H1 (cell line): Measurements from ENCODE around the gene TRIM4. TPM values are rescaled to one million over a fixed set of nuclear protein-coding genes. Genes with fewer than 3 reads are reported as not detected.

Experiments used
- CTCF ChIA-PET: fragments of 300-600 bp; sonication (Branson Sonifier 250); formaldehyde crosslinking; loops from one replicate; lab custom pipeline; 2021; ENCODE audit not compliant: partially characterized antibody; lab: Charles Lee
- POLR2A ChIA-PET: fragments of 300-600 bp; sonication (Branson Sonifier 250); formaldehyde crosslinking; loops from one replicate; lab custom pipeline; 2021; ENCODE audit warnings: inconsistent platforms; ENCODE audit not compliant: partially characterized antibody; lab: Charles Lee
- DNase-seq, 2 experiments: peaks; one replicate each; pipeline versions ENCODE4 v3.0.0 to v3.0.0-alpha.2; 2010 to 2022; ENCODE audit warnings: low spot score in 2 of 2, low read depth in 1 of 2, mixed read lengths in 1 of 2
- FAIRE-seq: peaks from 2 replicates; lab custom pipeline; 2011; peaks lifted over from hg19 to GRCh38; lab: Jason Lieb, UNC
- H2AFZ ChIP-seq: 2 replicates; pipeline ENCODE4 v1.8.1; 2012; ENCODE audit warnings: low read length, inconsistent platforms
- H2AK5ac ChIP-seq: 2 replicates; pipeline ENCODE4 v1.6.1; 2013; ENCODE audit warnings: low read depth, low read length
- H2BK120ac ChIP-seq: replicated peaks from 2 replicates; pipeline ENCODE3; 2013; ENCODE audit warnings: low read depth, low read length, inconsistent platforms
- H2BK12ac ChIP-seq: 2 replicates; pipeline ENCODE4 v1.6.1; 2013; ENCODE audit warnings: low read depth, low read length
- H2BK15ac ChIP-seq: 2 replicates; pipeline ENCODE4 v1.6.1; 2013; ENCODE audit warnings: low read length
- H2BK20ac ChIP-seq: 2 replicates; pipeline ENCODE4 v1.6.1; 2013; ENCODE audit warnings: low read length
- H2BK5ac ChIP-seq: 2 replicates; pipeline ENCODE4 v1.6.1; 2013; ENCODE audit warnings: low read depth, low read length
- H3K14ac ChIP-seq: 2 replicates; pipeline ENCODE4 v1.6.1; 2013; ENCODE audit warnings: inconsistent platforms; ENCODE audit not compliant: insufficient read length
- H3K18ac ChIP-seq: 2 replicates; pipeline ENCODE4 v1.6.1; 2013; ENCODE audit warnings: low read length; ENCODE audit errors: extremely low read depth
- H3K23ac ChIP-seq: 2 replicates; pipeline ENCODE4 v1.6.1; 2013; ENCODE audit warnings: inconsistent platforms; ENCODE audit not compliant: insufficient read length
- H3K23me2 ChIP-seq: 2 replicates; pipeline ENCODE4 v1.6.1; 2013; ENCODE audit warnings: low read depth, low read length
- H3K27ac ChIP-seq: 2 replicates; pipeline ENCODE4 v1.6.1; 2011; ENCODE audit warnings: low read depth, low read length, inconsistent platforms
- H3K27me3 ChIP-seq, 4 experiments: replicated peaks in 1 of 4; 1 replicate in 1 of 4; 2 replicates in 3 of 4; pipeline versions ENCODE4 v1.6.1 to v1.8.1; 2011 to 2013; ENCODE audit warnings: low read length in 3 of 4, mild to moderate bottlenecking in 3 of 4, inconsistent platforms in 2 of 4, mixed read lengths in 2 of 4, moderate library complexity in 1 of 4; ENCODE audit not compliant: control insufficient read depth in 3 of 4, insufficient read depth in 3 of 4; ENCODE audit errors: extremely low read depth in 1 of 4
- H3K36me3 ChIP-seq, 4 experiments: 2 replicates each; pipeline versions ENCODE4 v1.6.1 to v1.8.1; 2011 to 2013; ENCODE audit warnings: mild to moderate bottlenecking in 4 of 4, low read length in 3 of 4, moderate library complexity in 2 of 4, control low read depth in 1 of 4, inconsistent platforms in 1 of 4; ENCODE audit not compliant: insufficient read depth in 4 of 4, control insufficient read depth in 2 of 4
- H3K4ac ChIP-seq: replicated peaks from 2 replicates; pipeline ENCODE3; 2013; ENCODE audit warnings: low read length, low read depth, mixed read lengths, inconsistent platforms; ENCODE audit not compliant: insufficient read length
- H3K4me1 ChIP-seq, 4 experiments: replicated peaks in 1 of 4; 1 replicate in 1 of 4; 2 replicates in 3 of 4; pipeline versions ENCODE4 v1.6.1 to v1.8.1; 2011 to 2013; ENCODE audit warnings: low read length in 3 of 4, inconsistent platforms in 2 of 4, mixed read lengths in 1 of 4; ENCODE audit not compliant: insufficient read depth in 4 of 4, control insufficient read depth in 3 of 4
- H3K4me2 ChIP-seq, 2 experiments: 2 replicates each; pipeline versions ENCODE4 v1.6.1 to v1.8.1; 2011 to 2013; ENCODE audit warnings: low read depth in 2 of 2, low read length in 2 of 2, control low read depth in 1 of 2, inconsistent platforms in 1 of 2, mild to moderate bottlenecking in 1 of 2; ENCODE audit not compliant: insufficient read depth in 1 of 2
- H3K4me3 ChIP-seq, 4 experiments: fragments of 200-600, 300-600 bp in 1 of 4; sonication (generic), shearing (Covaris generic), sonication (Bioruptor Twin) in 1 of 4; 2 replicates each; pipeline versions ENCODE4 v1.5.1 to v1.8.1; 2011 to 2016; ENCODE audit warnings: low read length in 4 of 4, low read depth in 3 of 4, control low read depth in 2 of 4, inconsistent platforms in 2 of 4, mild to moderate bottlenecking in 2 of 4, mixed read lengths in 1 of 4, moderate library complexity in 1 of 4; ENCODE audit not compliant: insufficient read depth in 2 of 4; ENCODE audit errors: extremely low read depth in 1 of 4
- H3K56ac ChIP-seq: replicated peaks from 2 replicates; pipeline ENCODE3; 2013; ENCODE audit warnings: low read depth, mild to moderate bottlenecking, mixed read lengths, low read length, inconsistent platforms; ENCODE audit not compliant: insufficient read length
- H3K79me1 ChIP-seq: 2 replicates; pipeline ENCODE4 v1.6.1; 2013; ENCODE audit warnings: low read depth, low read length, control low read depth
- H3K79me2 ChIP-seq, 2 experiments: 2 replicates each; pipeline versions ENCODE4 v1.6.1 to v1.8.1; 2012 to 2013; ENCODE audit warnings: low read length in 2 of 2, mild to moderate bottlenecking in 2 of 2, inconsistent platforms in 1 of 2; ENCODE audit not compliant: insufficient read depth in 2 of 2, control insufficient read depth in 1 of 2
- H3K9ac ChIP-seq, 4 experiments: replicated peaks in 1 of 4; 1 replicate in 1 of 4; 2 replicates in 3 of 4; pipeline versions ENCODE4 v1.6.1 to v1.8.1; 2011 to 2013; ENCODE audit warnings: low read depth in 3 of 4, low read length in 3 of 4, control low read depth in 2 of 4, mild to moderate bottlenecking in 2 of 4, moderate library complexity in 2 of 4, inconsistent platforms in 1 of 4; ENCODE audit errors: extremely low read depth in 1 of 4
- H3K9me3 ChIP-seq, 2 experiments: 2 replicates each; pipeline versions ENCODE4 v1.6.1 to v1.8.1; 2012 to 2013; ENCODE audit warnings: mild to moderate bottlenecking in 2 of 2, moderate library complexity in 2 of 2, control low read depth in 1 of 2, inconsistent platforms in 1 of 2, low read depth in 1 of 2, low read length in 1 of 2, mixed read lengths in 1 of 2; ENCODE audit not compliant: insufficient read depth in 2 of 2
- H4K20me1 ChIP-seq, 2 experiments: replicated peaks in 1 of 2; 2 replicates each; pipeline versions ENCODE3 to v1.8.1; 2011 to 2013; ENCODE audit warnings: inconsistent platforms in 2 of 2, low read length in 2 of 2, mild to moderate bottlenecking in 1 of 2; ENCODE audit not compliant: insufficient read depth in 2 of 2, control insufficient read depth in 1 of 2
- H4K5ac ChIP-seq: 2 replicates; pipeline ENCODE4 v1.6.1; 2013; ENCODE audit warnings: low read length, low read depth, mixed read lengths, inconsistent platforms; ENCODE audit not compliant: insufficient read length
- H4K8ac ChIP-seq: 2 replicates; pipeline ENCODE4 v1.8.0; 2013; ENCODE audit warnings: mild to moderate bottlenecking, moderate library complexity, low read length, inconsistent platforms; ENCODE audit not compliant: insufficient read depth; ENCODE audit errors: extremely low read depth
- H4K91ac ChIP-seq: replicated peaks from 2 replicates; pipeline ENCODE3; 2013; ENCODE audit warnings: low read length, mixed read lengths, inconsistent platforms; ENCODE audit not compliant: insufficient read length
- CHD2 ChIP-seq: IDR thresholded peaks from 2 replicates; pipeline ENCODE4 v1.6.1; 2012; ENCODE audit warnings: low read length, improper control_type of control experiment
- CTBP2 ChIP-seq: IDR thresholded peaks from 2 replicates; pipeline ENCODE4 v1.7.0; 2011; ENCODE audit warnings: borderline replicate concordance, mild to moderate bottlenecking, moderate library complexity, mixed read lengths, low read length; ENCODE audit not compliant: insufficient read depth, insufficient read length
- GABPA ChIP-seq: IDR thresholded peaks from 2 replicates; pipeline ENCODE4 v1.6.1; 2011; ENCODE audit warnings: mild to moderate bottlenecking, low read length, moderate library complexity, borderline replicate concordance; ENCODE audit not compliant: insufficient read depth
- MAFK ChIP-seq: IDR thresholded peaks from 2 replicates; pipeline ENCODE4 v1.6.1; 2012; ENCODE audit warnings: low read depth, mild to moderate bottlenecking, improper control_type of control experiment, low read length
- PHF8 ChIP-seq: fragments of 200-600 bp; sonication (generic); conservative IDR thresholded peaks from 2 replicates; pipeline ENCODE4 v1.7.1; 2012; ENCODE audit warnings: low read depth, mild to moderate bottlenecking, inconsistent platforms, low read length, moderate library complexity
- RBBP5 ChIP-seq: IDR thresholded peaks from 2 replicates; pipeline ENCODE4 v1.7.1; 2012; ENCODE audit warnings: low read depth, mild to moderate bottlenecking, inconsistent platforms, low read length, moderate library complexity, borderline replicate concordance
- RNF2 ChIP-seq: fragments of 200-900, 300-1000 bp; sonication (generic); IDR thresholded peaks from 2 replicates; pipeline ENCODE4 v1.7.1; 2016; ENCODE audit warnings: borderline replicate concordance, low read depth, mild to moderate bottlenecking, antibody characterized with exemption, low read length; ENCODE audit not compliant: poor library complexity, severe bottlenecking; ENCODE audit errors: missing control alignments
- TEAD4 ChIP-seq: IDR thresholded peaks from 2 replicates; pipeline ENCODE4 v1.6.1; 2012; ENCODE audit warnings: low read depth, low read length, inconsistent platforms, mixed read lengths
- ZNF274 ChIP-seq: IDR thresholded peaks from 2 replicates; pipeline ENCODE4 v1.7.0; 2012; ENCODE audit warnings: low read length, borderline replicate concordance; ENCODE audit errors: extremely low read depth
- WGBS, 2 experiments: shearing (Covaris generic) in 1 of 2; methylation state at CpG; one replicate each; pipeline versions ENCODE4 v1.1.6 to v1.1.7; 2013 to 2015; ENCODE audit warnings: low lambda C conversion rate in 2 of 2, mixed read lengths in 2 of 2, inconsistent platforms in 1 of 2, low coverage in 1 of 2, missing lambda C conversion rate in 1 of 2; ENCODE audit not compliant: insufficient replicate concordance in 2 of 2, insufficient coverage in 1 of 2, insufficient read length in 1 of 2; ENCODE audit errors: extremely low coverage in 1 of 2, missing lambda C conversion rate in 1 of 2; 5-methylcytosine and 5-hydroxymethylcytosine counted together
- polyA plus RNA-seq, 7 experiments: library from polyadenylated mRNA; depleted of rRNA in 3 of 7; stranded (reverse) in 5 of 7; unstranded in 2 of 7; fragments of >200 nt in 5 of 7; fragments of 200-250 nt in 2 of 7; gene quantifications; 1 replicate in 5 of 7; 2 replicates in 1 of 7; 4 replicates in 1 of 7; pipeline versions ENCODE4 v1.2.1 to v1.2.3, GENCODE V29; 2011 to 2013; ENCODE audit warnings: missing spikeins in 2 of 7, mixed read lengths in 2 of 7
- total RNA-seq: library from RNA; stranded (reverse); fragmentation: NEBNext Ultra II Directional; extraction: Animal tissue kit (Norgen Biotek cat#: 25700); gene quantifications from 2 replicates; pipeline ENCODE4 v1.2.1, GENCODE V29; 2021

TRIM4 gene
- total and polyA plus RNA-seq, 2 of the 8 experiments (the other 6 are each of a cell fraction or from before 2014, with no cell fraction given) = 0.03 to 7.3 TPM

- Histone ChIP-seq H3K56ac (no peak overlapping the region), H3K4me1 (peaks cover 2 to 10% (median 4%) of the 10 kb centered on the region in 4 experiments; a peak in 5 of 7 replicates), H3K36me3 (no peaks in the 10 kb centered on the region), H2BK15ac (no peak overlapping the region), H3K18ac (no peak overlapping the region), H4K8ac (no peak overlapping the region), H2BK120ac (no peak overlapping the region), H3K27me3 (no peaks in the 10 kb centered on the region), H3K14ac (no peak overlapping the region), H4K20me1 (no peaks in the 10 kb centered on the region), H4K5ac (no peak overlapping the region), H2AFZ (no peak overlapping the region), H4K91ac (peak overlapping the region; percentile 84), H2BK12ac (no peak overlapping the region), H3K4ac (no peak overlapping the region), H2BK5ac (no peak overlapping the region), H3K79me1 (no peaks in the 10 kb centered on the region), H2AK5ac (no peak overlapping the region), H3K9me3 (no peaks in the 10 kb centered on the region), H3K9ac (no peak overlapping the region), H3K4me2 (peak overlapping the region in 1 of 2 experiments; percentile 9; a peak in 1 of 4 replicates), H3K4me3 (no peak overlapping the region), H3K79me2 (no peaks in the 10 kb centered on the region), H3K23me2 (no peaks in the 10 kb centered on the region), H2BK20ac (no peak overlapping the region), H3K27ac (no peak overlapping the region), H3K23ac (no peak overlapping the region)
- ChIA-PET POLR2A (interaction anchor here (1.9 to 3.4 kb wide), 2 partner anchors 13 to 171 kb away, joined by 4 to 45 read pairs; partner anchors contain the start of genes AP4M1 and MCM7), CTCF (interaction anchor here (1.1 to 2.7 kb wide), 14 partner anchors 11 to 119 kb away, joined by 3 to 27 read pairs (median 6); partner anchors contain the start of gene ZSCAN21)
- TF ChIP-seq RNF2 (no peak), CHD2 (no peak), MAFK (no peak), RBBP5 (no peak), CTBP2 (no peak), ZNF274 (no peak), TEAD4 (no peak), PHF8 (no peak), GABPA (no peak)
- 93% methylated on average over 3 of the region's 3 CpGs; no CpG with 5 or more reads in 1 of the 2 experiments for WGBS, 2 experiments
- DNase-seq (no peak), FAIRE-seq (no peak)
Observed at GRCh38 chr7:99930376-99930775, 11.0 kb upstream of the TRIM4 start.
